HepG2 (cell line): Measurements from ENCODE around the gene PLBD2. TPM values are rescaled to one million over a fixed set of nuclear protein-coding genes. Genes with fewer than 3 reads are reported as not detected.

ENCODE experiments used
- ATF7 ChIP-seq, 2 experiments: fragments of 450-650 bp in 1 of 2; sonication (generic) in 1 of 2; formaldehyde crosslinking in 1 of 2; IDR thresholded peaks; 2 replicates each; pipeline versions ENCODE4 v1.4.0 to v1.6.1; 2016 to 2020; ENCODE audit warnings: antibody characterized with exemption in 1 of 2, mild to moderate bottlenecking in 1 of 2, missing genetic modification reagents in 1 of 2
- CBX5 ChIP-seq: sonication (generic); formaldehyde crosslinking; IDR thresholded peaks from 2 replicates; pipeline ENCODE4 v1.4.0; 2020; ENCODE audit warnings: missing genetic modification reagents, borderline replicate concordance
- CHD4 ChIP-seq: fragments of 200-600 bp; sonication (generic); IDR thresholded peaks from 2 replicates; pipeline ENCODE4 v1.7.0; 2017; ENCODE audit warnings: mild to moderate bottlenecking, low read length, borderline replicate concordance
- CREM ChIP-seq, 2 experiments: sonication (generic) in 1 of 2; formaldehyde crosslinking in 1 of 2; IDR thresholded peaks; 2 replicates each; pipeline versions ENCODE4 v1.4.0 to v1.6.1; 2016 to 2020; ENCODE audit warnings: antibody characterized with exemption in 1 of 2, mild to moderate bottlenecking in 1 of 2, missing genetic modification reagents in 1 of 2
- ELF3 ChIP-seq: IDR thresholded peaks from 2 replicates; pipeline ENCODE4 v1.6.1; 2016; ENCODE audit warnings: missing genetic modification reagents, missing compliant biosample characterization
- FIP1L1 ChIP-seq: fragments of 200-400 bp; formaldehyde crosslinking; IDR thresholded peaks from 2 replicates; pipeline ENCODE4 v1.6.1; 2018; ENCODE audit warnings: low read depth, mild to moderate bottlenecking, low read length, moderate library complexity, borderline replicate concordance; ENCODE audit not compliant: insufficient read depth
- FOXA1 ChIP-seq, 2 experiments: fragments of 450-650 bp in 1 of 2; sonication (generic) in 1 of 2; formaldehyde crosslinking in 1 of 2; IDR thresholded peaks; 2 replicates each; pipeline versions ENCODE4 v1.4.0 to v1.6.1; 2016 to 2020; ENCODE audit warnings: missing genetic modification reagents in 1 of 2
- GATA4 ChIP-seq: sonication (generic); IDR thresholded peaks from 2 replicates; pipeline ENCODE4 v1.6.1; 2016; ENCODE audit warnings: antibody characterized with exemption, low read depth, borderline replicate concordance
- GFI1 ChIP-seq: sonication (generic); formaldehyde crosslinking; IDR thresholded peaks from 2 replicates; pipeline ENCODE4 v1.5.0; 2020; ENCODE audit warnings: missing genetic modification reagents, mild to moderate bottlenecking, borderline replicate concordance
- HMG20A ChIP-seq: IDR thresholded peaks from 2 replicates; pipeline ENCODE4 v1.6.1; 2016; ENCODE audit warnings: borderline replicate concordance
- HOXD1 ChIP-seq: sonication (generic); formaldehyde crosslinking; IDR thresholded peaks from 2 replicates; pipeline ENCODE4 v1.5.0; 2020; ENCODE audit warnings: missing genetic modification reagents
- KDM4B ChIP-seq: sonication (generic); formaldehyde crosslinking; IDR thresholded peaks from 2 replicates; pipeline ENCODE4 v1.4.0; 2020; ENCODE audit warnings: missing genetic modification reagents
- MEF2D ChIP-seq: sonication (generic); formaldehyde crosslinking; IDR thresholded peaks from 2 replicates; pipeline ENCODE4 v1.5.1; 2020; ENCODE audit warnings: mild to moderate bottlenecking, missing genetic modification reagents
- MTF1 ChIP-seq: sonication (generic); formaldehyde crosslinking; IDR thresholded peaks from 2 replicates; pipeline ENCODE4 v1.5.0; 2020; ENCODE audit warnings: missing genetic modification reagents
- PLSCR1 ChIP-seq: sonication (generic); formaldehyde crosslinking; IDR thresholded peaks from 2 replicates; pipeline ENCODE4 v1.5.0; 2020; ENCODE audit warnings: missing genetic modification reagents, mild to moderate bottlenecking, borderline replicate concordance
- SKI ChIP-seq: fragments of 450-650 bp; IDR thresholded peaks from one replicate; pipeline ENCODE4 v1.6.1; 2018; ENCODE audit warnings: mild to moderate bottlenecking; ENCODE audit not compliant: partially characterized antibody
- SMYD3 ChIP-seq: sonication (generic); formaldehyde crosslinking; IDR thresholded peaks from 2 replicates; pipeline ENCODE4 v1.8.1; 2023; ENCODE audit warnings: mild to moderate bottlenecking, missing genetic modification reagents
- TCF12 ChIP-seq, 2 experiments: fragments of 450-650 bp in 1 of 2; sonication (generic) in 1 of 2; formaldehyde crosslinking in 1 of 2; IDR thresholded peaks; 2 replicates each; pipeline versions ENCODE4 v1.6.1 to v1.8.0; 2017 to 2022; ENCODE audit warnings: antibody characterized with exemption in 1 of 2, mild to moderate bottlenecking in 1 of 2, missing genetic modification reagents in 1 of 2, moderate library complexity in 1 of 2
- ZFP36L1 ChIP-seq: sonication (generic); formaldehyde crosslinking; IDR thresholded peaks from 2 replicates; pipeline ENCODE4 v1.8.0; 2022; ENCODE audit warnings: mild to moderate bottlenecking, missing genetic modification reagents, moderate library complexity
- ZNF180 ChIP-seq: sonication (generic); formaldehyde crosslinking; IDR thresholded peaks from 2 replicates; pipeline ENCODE4 v1.4.0; 2020; ENCODE audit warnings: low read depth, missing genetic modification reagents, borderline replicate concordance
- ZNF264 ChIP-seq: sonication (generic); formaldehyde crosslinking; IDR thresholded peaks from 2 replicates; pipeline ENCODE4 v1.4.0; 2020; ENCODE audit warnings: missing genetic modification reagents
- ZNF343 ChIP-seq: sonication (generic); formaldehyde crosslinking; IDR thresholded peaks from 2 replicates; pipeline ENCODE4 v1.4.0; 2020; ENCODE audit warnings: mild to moderate bottlenecking, missing genetic modification reagents
- ZNF605 ChIP-seq: sonication (generic); formaldehyde crosslinking; IDR thresholded peaks from 2 replicates; pipeline ENCODE4 v1.8.0; 2022; ENCODE audit warnings: mild to moderate bottlenecking, missing genetic modification reagents
- ZNF670 ChIP-seq: sonication (generic); formaldehyde crosslinking; IDR thresholded peaks from 2 replicates; pipeline ENCODE4 v1.8.0; 2022; ENCODE audit warnings: mild to moderate bottlenecking, missing genetic modification reagents, borderline replicate concordance
- ZNF678 ChIP-seq: sonication (generic); formaldehyde crosslinking; IDR thresholded peaks from 2 replicates; pipeline ENCODE4 v1.4.0; 2020; ENCODE audit warnings: mild to moderate bottlenecking, missing genetic modification reagents
- ZNF891 ChIP-seq: sonication (generic); formaldehyde crosslinking; IDR thresholded peaks from 2 replicates; pipeline ENCODE4 v1.5.0; 2020; ENCODE audit warnings: mild to moderate bottlenecking, missing genetic modification reagents
- polyA plus RNA-seq, 8 experiments: library from polyadenylated mRNA; depleted of rRNA in 3 of 8; stranded (reverse) in 7 of 8; unstranded in 1 of 8; fragments of >200 nt; fragmentation: Illumina TruSeq in 4 of 8; extraction: Trizol in 4 of 8; gene quantifications; 2 replicates each; pipeline versions ENCODE4 v1.2.1 to v1.2.3, GENCODE V29; 2011 to 2016; ENCODE audit warnings: low read depth in 4 of 8, missing spikeins in 1 of 8, mixed read lengths in 1 of 8; ENCODE audit not compliant: insufficient read depth in 1 of 8
- total RNA-seq, 5 experiments: library from RNA; depleted of rRNA; stranded (reverse); fragments of >200 nt; fragmentation: Illumina TruSeq; extraction: Trizol; gene quantifications; 2 replicates each; pipeline ENCODE4 v1.2.3, GENCODE V29; 2016; ENCODE audit warnings: low read depth in 1 of 5
- TF ChIP-seq, protein P1 (sequence below): sonication (generic); formaldehyde crosslinking; IDR thresholded peaks from 2 replicates; pipeline ENCODE4 v1.8.1; 2023; ENCODE audit warnings: mild to moderate bottlenecking, inconsistent platforms, moderate library complexity, missing genetic modification reagents, borderline replicate concordance

The PLBD2 gene
- total and polyA plus RNA-seq, 2 of the 13 experiments (the other 11 are each of a cell fraction or from before 2014, with no cell fraction given), result 6.7 to 8.5 TPM

- TF ChIP-seq SMYD3 (no peak; the same call in 1 of the 2 replicates), CREM (IDR thresholded peaks at IDR 0.05) (no peak), CREM (CRISPR knock-in tag; IDR thresholded peaks at IDR 0.05) (no peak), HMG20A (no peak), ZNF891 (peak; percentile 74), ZNF180 (CRISPR knock-in tag) (no peak), GFI1 (CRISPR knock-in tag) (peak; percentile 34; the same call in 1 of the 2 replicates), FIP1L1 (no peak), GATA4 (no peak), ZNF670 (CRISPR knock-in tag) (peak; percentile 52; the same call in 1 of the 2 replicates), CHD4 (no peak; the same call in 1 of the 2 replicates), KDM4B (CRISPR knock-in tag) (peak; percentile 56; the same call in 1 of the 2 replicates), HOXD1 (CRISPR knock-in tag) (no peak; the same call in 1 of the 2 replicates), PLSCR1 (no peak), ZNF343 (CRISPR knock-in tag) (0 out of 2 replicates have a peak, but pooled peaks have one; percentile 55), SKI (peak; percentile 39), ATF7 (IDR thresholded peaks at IDR 0.05) (no peak), ATF7 (CRISPR knock-in tag; IDR thresholded peaks at IDR 0.05) (no peak), MTF1 (CRISPR knock-in tag) (no peak), ELF3 (CRISPR knock-in tag) (peak; percentile 16; the same call in 1 of the 2 replicates), MEF2D (CRISPR knock-in tag) (0 out of 2 replicates have a peak, but pooled peaks have one; percentile 44), ZNF678 (CRISPR knock-in tag) (no peak), ZFP36L1 (CRISPR knock-in tag) (0 out of 2 replicates have a peak, but pooled peaks have one; percentile 60), ZNF264 (CRISPR knock-in tag) (no peak), ZNF605 (CRISPR knock-in tag) (peak; percentile 65; the same call in 1 of the 2 replicates), TCF12 (IDR thresholded peaks at IDR 0.05) (no peak), TCF12 (CRISPR knock-in tag; IDR thresholded peaks at IDR 0.05) (no peak), CBX5 (no peak), FOXA1 (IDR thresholded peaks at IDR 0.05) (no peak), FOXA1 (CRISPR knock-in tag; IDR thresholded peaks at IDR 0.05) (no peak)
- TF ChIP-seq, protein P1, sequence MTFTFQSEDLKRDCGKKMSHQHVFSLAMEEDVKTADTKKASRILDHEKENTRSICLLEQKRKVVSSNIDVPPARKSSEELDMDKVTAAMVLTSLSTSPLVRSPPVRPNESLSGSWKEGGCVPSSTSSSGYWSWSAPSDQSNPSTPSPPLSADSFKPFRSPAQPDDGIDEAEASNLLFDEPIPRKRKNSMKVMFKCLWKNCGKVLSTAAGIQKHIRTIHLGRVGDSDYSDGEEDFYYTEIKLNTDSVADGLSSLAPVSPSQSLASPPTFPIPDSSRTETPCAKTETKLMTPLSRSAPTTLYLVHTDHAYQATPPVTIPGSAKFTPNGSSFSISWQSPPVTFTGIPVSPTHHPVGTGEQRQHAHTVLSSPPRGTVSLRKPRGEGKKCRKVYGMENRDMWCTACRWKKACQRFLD (CRISPR knock-in tag), result no peak
Measured at GRCh38 chr12:113334786-113335539, 23.4 kb upstream of the PLBD2 start, which contains the start of gene SLC8B1 (continued).
